ENCODE measurements around the gene IL2RA. TPM values are rescaled to one million over a fixed set of nuclear protein-coding genes. Genes with fewer than 3 reads are reported as not detected.

IL2RA gene
- polyA plus RNA-seq, 3 donors = 0.17 TPM; not detected in 2

GRCh38 chr10:5992398-5992797 lies 69.8 kb downstream of the IL2RA start:
- no peak for DNase-seq (ENCODE audit: low read depth in 3 of 3, low spot score in 2 of 3)

GRCh38 chr10:5991708-5992107 lies 70.5 kb downstream of the IL2RA start:
- no peak for DNase-seq (ENCODE audit: low read depth in 3 of 3, low spot score in 2 of 3)

GRCh38 chr10:5989756-5990155 lies 72.4 kb downstream of the IL2RA start:
- DNase-seq (ENCODE audit: low read depth in 3 of 3, low spot score in 2 of 3) = no peak

GRCh38 chr10:5988336-5988920 lies 73.7 kb downstream of the IL2RA start:
- DNase-seq (ENCODE audit: low read depth in 3 of 3, low spot score in 2 of 3) = no peak

GRCh38 chr10:5987747-5988146 lies 74.4 kb downstream of the IL2RA start:
- DNase-seq (ENCODE audit: low read depth in 3 of 3, low spot score in 2 of 3) = no peak

GRCh38 chr10:5985029-5985428 lies 77.1 kb downstream of the IL2RA start:
- no peak for DNase-seq (ENCODE audit: low read depth in 3 of 3, low spot score in 2 of 3)

- DNase-seq (ENCODE audit: low read depth in 3 of 3, low spot score in 2 of 3) = peak in 1 of 3 donors; percentile 27
Measured at GRCh38 chr10:5983774-5984173, 78.4 kb downstream of the IL2RA start.

- DNase-seq (ENCODE audit: low read depth in 3 of 3, low spot score in 2 of 3) = no peak
Measured at GRCh38 chr10:5981529-5981928, 80.6 kb downstream of the IL2RA start.

- DNase-seq (ENCODE audit: low read depth in 3 of 3, low spot score in 2 of 3) = no peak
Measured at GRCh38 chr10:5978230-5978489, 84.0 kb downstream of the IL2RA start.

- peak in 2 of 3 donors; percentile 29 to 49 for DNase-seq (ENCODE audit: low read depth in 3 of 3, low spot score in 2 of 3)
Measured at GRCh38 chr10:5977471-5978229, 84.5 kb downstream of the IL2RA start, which contains the start of gene IL15RA. Gene IL15RA, minus strand, starts transcription at chr10:5977543. Its CDS starts 51 bp downstream, at chr10:5977492.

- peak in 1 of 3 donors; percentile 36 for DNase-seq (ENCODE audit: low read depth in 3 of 3, low spot score in 2 of 3)
Measured at GRCh38 chr10:5976512-5977470, 85.4 kb downstream of the IL2RA start.

- DNase-seq (ENCODE audit: low read depth in 3 of 3, low spot score in 2 of 3) = no peak
Measured at GRCh38 chr10:5975641-5976473, 86.3 kb downstream of the IL2RA start.

GRCh38 chr10:5973069-5973468 lies 89.1 kb downstream of the IL2RA start:
- no peak for DNase-seq (ENCODE audit: low read depth in 3 of 3, low spot score in 2 of 3)

- no peak for DNase-seq (ENCODE audit: low read depth in 3 of 3, low spot score in 2 of 3)
Measured at GRCh38 chr10:5971886-5972285, 90.3 kb downstream of the IL2RA start.

- DNase-seq (ENCODE audit: low read depth in 3 of 3, low spot score in 2 of 3) = no peak
Measured at GRCh38 chr10:5971315-5971832, 90.8 kb downstream of the IL2RA start.

GRCh38 chr10:5970527-5970926 lies 91.6 kb downstream of the IL2RA start:
- no peak for DNase-seq (ENCODE audit: low read depth in 3 of 3, low spot score in 2 of 3)

- DNase-seq (ENCODE audit: low read depth in 3 of 3, low spot score in 2 of 3) = no peak
Measured at GRCh38 chr10:5970066-5970465, 92.1 kb downstream of the IL2RA start.

- no peak for DNase-seq (ENCODE audit: low read depth in 3 of 3, low spot score in 2 of 3)
Measured at GRCh38 chr10:5968681-5969453, 93.3 kb downstream of the IL2RA start.

GRCh38 chr10:5968037-5968680 lies 94.0 kb downstream of the IL2RA start:
- no peak for DNase-seq (ENCODE audit: low read depth in 3 of 3, low spot score in 2 of 3)
